CD8-positive, alpha-beta memory T cell (primary cell): ENCODE data around the gene PASK. TPM values are rescaled to one million over a fixed set of nuclear protein-coding genes. Genes with fewer than 3 reads are reported as not detected.

ENCODE experiments used
- CTCF ChIA-PET: fragments of 350-600 bp; sonication (Branson Sonifier 250); formaldehyde crosslinking; loops from one replicate; lab custom pipeline; 2021; ENCODE audit warnings: antibody characterized with exemption; lab: Charles Lee
- POLR2A ChIA-PET: fragments of 350-600 bp; sonication (Branson Sonifier 250); formaldehyde crosslinking; loops from one replicate; lab custom pipeline; 2021; ENCODE audit warnings: antibody characterized with exemption; lab: Charles Lee
- DNase-seq, 5 donors: peaks; one replicate each; pipeline versions ENCODE4 v3.0.0 to v3.0.0-alpha.2; 2020 to 2022; ENCODE audit warnings: mixed read lengths in 1 of 5
- H3K27ac ChIP-seq: one replicate; pipeline ENCODE4 v1.7.0; 2013; ENCODE audit warnings: low read depth, mild to moderate bottlenecking, low read length, moderate library complexity
- H3K27me3 ChIP-seq: 2 replicates; pipeline ENCODE4 v1.7.0; 2013; ENCODE audit warnings: low read length, mild to moderate bottlenecking; ENCODE audit not compliant: insufficient read depth, poor library complexity, severe bottlenecking
- H3K36me3 ChIP-seq: 2 replicates; pipeline ENCODE4 v1.7.0; 2013; ENCODE audit warnings: mild to moderate bottlenecking, low read length, moderate library complexity; ENCODE audit not compliant: insufficient read depth
- H3K4me1 ChIP-seq: 2 replicates; pipeline ENCODE4 v1.7.0; 2013; ENCODE audit warnings: mild to moderate bottlenecking, low read length, moderate library complexity; ENCODE audit not compliant: insufficient read depth
- H3K4me3 ChIP-seq: 2 replicates; pipeline ENCODE4 v1.7.0; 2013; ENCODE audit warnings: mild to moderate bottlenecking, low read length
- H3K9me3 ChIP-seq: 2 replicates; pipeline ENCODE4 v1.7.0; 2013; ENCODE audit warnings: mild to moderate bottlenecking, low read length
- H3K27ac Mint-ChIP-seq, 8 donors: one replicate each; pipeline ENCODE4 v1.8.0; 2020 to 2021; ENCODE audit warnings: mixed read lengths in 8 of 8, mild to moderate bottlenecking in 6 of 8, inconsistent platforms in 3 of 8, moderate library complexity in 3 of 8
- H3K27me3 Mint-ChIP-seq, 2 donors: one replicate each; pipeline ENCODE4 v1.8.0; 2020 to 2021; ENCODE audit warnings: mixed read lengths in 2 of 2, mild to moderate bottlenecking in 1 of 2, moderate library complexity in 1 of 2
- H3K36me3 Mint-ChIP-seq, 3 donors: one replicate each; pipeline ENCODE4 v1.8.0; 2020 to 2021; ENCODE audit warnings: mixed read lengths in 3 of 3, inconsistent platforms in 1 of 3, mild to moderate bottlenecking in 1 of 3
- H3K4me1 Mint-ChIP-seq, 3 donors: one replicate each; pipeline ENCODE4 v1.8.0; 2020 to 2021; ENCODE audit warnings: mixed read lengths in 3 of 3, inconsistent platforms in 1 of 3, mild to moderate bottlenecking in 1 of 3
- H3K4me3 Mint-ChIP-seq, 7 donors: one replicate each; pipeline ENCODE4 v1.8.0; 2020 to 2021; ENCODE audit warnings: mixed read lengths in 7 of 7, mild to moderate bottlenecking in 6 of 7, moderate library complexity in 4 of 7, inconsistent platforms in 2 of 7
- H3K9me3 Mint-ChIP-seq, 5 donors: one replicate each; pipeline ENCODE4 v1.8.0; 2020 to 2022; ENCODE audit warnings: mixed read lengths in 5 of 5, mild to moderate bottlenecking in 3 of 5, moderate library complexity in 2 of 5, inconsistent platforms in 1 of 5
- polyA plus RNA-seq: library from polyadenylated mRNA; unstranded; fragments of 300-500 nt; fragmentation: Illumina TruSeq; gene quantifications from one replicate; pipeline ENCODE4 v1.2.3, GENCODE V29; 2021
- total RNA-seq, 2 experiments: library from RNA; stranded (reverse); gene quantifications; one replicate each; pipeline ENCODE4 v1.2.3, GENCODE V29; 2021

Gene PASK
- total and polyA plus RNA-seq, 3 experiments from 2014 or later = 32.8 to 93.8 (median 92.8) TPM

DNA sequence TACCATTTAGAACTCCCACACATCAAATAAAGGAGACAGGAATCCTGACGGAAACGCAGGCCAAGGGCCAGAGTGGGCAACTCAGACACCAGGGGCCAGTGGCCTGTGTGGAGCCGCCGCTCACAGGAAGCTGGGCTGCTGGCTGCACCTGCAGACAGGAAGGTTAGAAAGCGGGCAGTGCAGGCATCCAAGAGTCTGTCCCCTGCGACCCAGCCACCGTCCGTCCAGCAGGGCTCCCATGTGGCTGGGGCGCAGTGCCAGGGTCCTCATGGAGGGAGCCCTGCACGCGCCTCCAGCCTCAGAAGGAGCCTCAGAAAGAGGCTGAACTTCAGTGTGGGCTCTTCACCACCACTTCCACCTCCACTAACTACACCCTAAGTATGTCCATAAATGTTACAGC, 36.7 kb upstream of the PASK start:
- Mint-ChIP-seq H3K27ac (peak overlapping the region in 1 of 8 donors; percentile 73), H3K4me1 (no peaks in the 10 kb centered on the region), H3K9me3 (no peaks in the 10 kb centered on the region), H3K36me3 (peaks cover 0 to 25% (median 4%) of the 10 kb centered on the region in 3 donors), H3K4me3 (no peak overlapping the region), H3K27me3 (no peaks in the 10 kb centered on the region)
- no peaks in the 10 kb centered on the region for H3K4me1 ChIP-seq
- POLR2A ChIA-PET = no interaction called here
- no peak for DNase-seq
- no peak overlapping the region for H3K4me3 ChIP-seq
- H3K9me3 ChIP-seq = no peaks in the 10 kb centered on the region
- no peaks in the 10 kb centered on the region for H3K36me3 ChIP-seq
- H3K27ac ChIP-seq = no peak overlapping the region
- CTCF ChIA-PET = interaction anchor here (1.1 kb wide), 1 partner anchor 23 kb away, joined by 3 read pairs; no protein-coding TSS in a partner anchor
- H3K27me3 ChIP-seq = no peaks in the 10 kb centered on the region

DNA sequence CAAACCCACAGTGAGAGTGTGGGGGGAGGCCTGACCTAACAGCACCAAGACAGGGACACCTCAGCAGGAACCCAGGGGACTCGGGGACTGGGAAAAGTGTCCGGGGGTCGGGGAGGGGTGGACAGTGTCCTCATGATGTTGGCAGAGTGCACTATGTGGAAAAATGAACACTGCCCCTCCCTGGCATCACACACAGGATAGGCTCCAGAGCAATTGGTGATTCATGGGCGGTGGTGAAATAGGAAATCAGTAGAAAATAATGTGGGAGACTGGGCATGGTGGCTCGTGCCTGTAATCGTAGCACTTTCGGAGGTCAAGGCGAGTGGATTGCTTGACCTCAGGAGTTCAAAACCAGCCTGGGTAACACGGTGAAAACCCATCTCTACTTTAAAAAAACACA, 35.6 kb upstream of the PASK start:
- H3K4me3 ChIP-seq = no peak overlapping the region
- DNase-seq = no peak
- ChIA-PET CTCF (no interaction called here), POLR2A (no interaction called here)
- H3K9me3 ChIP-seq = no peaks in the 10 kb centered on the region
- Mint-ChIP-seq H3K27me3 (no peaks in the 10 kb centered on the region), H3K9me3 (no peaks in the 10 kb centered on the region), H3K27ac (no peak overlapping the region), H3K4me1 (no peaks in the 10 kb centered on the region), H3K36me3 (peaks cover 0 to 33% (median 5%) of the 10 kb centered on the region in 3 donors), H3K4me3 (no peak overlapping the region)
- no peaks in the 10 kb centered on the region for H3K4me1 ChIP-seq
- H3K27me3 ChIP-seq = no peaks in the 10 kb centered on the region
- H3K36me3 ChIP-seq = no peaks in the 10 kb centered on the region
- H3K27ac ChIP-seq = no peak overlapping the region

DNA sequence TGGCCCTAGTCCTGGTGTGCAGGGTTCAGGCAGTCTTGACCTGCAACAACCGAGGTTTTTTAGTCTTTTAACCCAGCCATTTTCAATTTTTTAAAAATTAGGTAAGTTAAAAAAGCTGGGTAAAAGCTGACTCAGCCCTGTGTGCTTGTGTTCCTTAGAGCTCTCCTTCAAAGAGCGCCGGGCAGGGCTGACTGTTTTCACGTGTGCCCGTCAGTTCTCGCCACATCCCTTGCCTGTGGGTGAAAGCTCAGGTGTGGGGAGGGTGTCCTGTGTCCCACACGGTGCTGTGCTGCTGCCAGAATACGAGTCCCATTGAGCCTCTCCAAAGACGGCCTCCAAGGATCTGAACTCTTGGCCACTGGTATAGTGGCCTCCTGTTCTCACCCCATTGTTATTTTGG, 33.9 kb upstream of the PASK start:
- H3K4me1 Mint-ChIP-seq = no peaks in the 10 kb centered on the region
- Histone ChIP-seq H3K4me1 (no peaks in the 10 kb centered on the region), H3K9me3 (no peaks in the 10 kb centered on the region), H3K4me3 (no peak overlapping the region), H3K27me3 (no peaks in the 10 kb centered on the region), H3K27ac (no peak overlapping the region), H3K36me3 (no peaks in the 10 kb centered on the region)
- no peak for DNase-seq
- H3K27me3 Mint-ChIP-seq = no peaks in the 10 kb centered on the region
- ChIA-PET POLR2A (no interaction called here), CTCF (no interaction called here)
- H3K9me3 Mint-ChIP-seq = no peaks in the 10 kb centered on the region
- peaks cover 7 to 47% (median 8%) of the 10 kb centered on the region in 3 donors for H3K36me3 Mint-ChIP-seq
- no peak overlapping the region for H3K27ac Mint-ChIP-seq
- no peak overlapping the region for H3K4me3 Mint-ChIP-seq

DNA sequence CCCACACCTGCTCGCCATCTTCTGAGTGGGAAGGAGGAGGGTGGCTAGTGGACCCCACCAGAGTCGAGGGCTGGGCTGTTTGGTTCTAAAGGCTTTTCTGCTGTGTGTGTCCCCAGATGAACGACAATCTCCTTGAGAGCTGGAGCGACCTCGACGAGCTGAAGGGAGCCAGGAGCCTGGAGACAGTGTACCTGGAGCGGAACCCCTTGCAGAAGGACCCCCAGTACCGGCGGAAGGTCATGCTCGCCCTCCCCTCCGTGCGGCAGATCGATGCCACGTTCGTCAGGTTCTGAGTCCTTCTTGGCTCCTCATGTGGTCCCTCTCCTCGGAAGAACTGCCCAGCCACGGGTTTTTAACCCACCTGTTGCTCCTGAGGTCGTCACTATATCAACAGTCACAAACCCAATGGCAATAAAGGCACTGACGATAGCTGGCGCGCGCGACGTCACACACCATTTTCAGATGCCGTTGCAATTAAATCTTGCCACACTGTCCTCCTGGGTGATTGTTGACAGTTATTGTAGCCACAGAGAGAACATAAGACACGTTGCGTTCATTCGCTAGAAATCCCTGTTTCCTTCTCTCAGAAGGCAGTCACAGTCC, 33.4 kb upstream of the PASK start:
- peaks cover 7 to 51% (median 8%) of the 10 kb centered on the region in 3 donors for H3K36me3 Mint-ChIP-seq
- CTCF ChIA-PET = no interaction called here

DNA sequence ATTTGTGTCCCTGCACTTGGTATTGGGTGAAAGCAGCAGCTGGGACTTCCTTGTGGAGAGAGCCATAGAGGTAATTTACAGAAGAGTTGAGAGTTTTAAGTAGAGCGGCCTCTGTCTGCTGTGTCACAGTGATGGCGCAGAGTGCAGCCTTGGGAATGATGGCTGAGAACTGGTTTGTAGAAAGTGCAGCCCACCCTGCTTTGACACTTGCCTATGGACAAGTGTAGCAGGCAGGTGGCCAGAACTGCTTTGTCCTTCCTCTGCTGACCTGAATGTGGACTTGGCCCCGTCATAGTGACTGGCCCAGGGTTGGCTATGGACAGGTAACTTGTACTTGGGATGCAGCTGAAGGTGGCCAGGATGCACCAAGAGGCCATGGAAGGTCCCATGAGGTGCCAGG, 32.9 kb upstream of the PASK start:
- DNase-seq = no peak
- H3K36me3 Mint-ChIP-seq = peaks cover 7 to 56% (median 11%) of the 10 kb centered on the region in 3 donors

More for the DNA sequence above, 33.4 kb upstream of the PASK start:
- Histone ChIP-seq H3K27me3 (no peaks in the 10 kb centered on the region), H3K27ac (no peak overlapping the region), H3K4me3 (no peak overlapping the region), H3K36me3 (no peaks in the 10 kb centered on the region), H3K4me1 (no peaks in the 10 kb centered on the region), H3K9me3 (no peaks in the 10 kb centered on the region)
- POLR2A ChIA-PET = no interaction called here
- peak overlapping the region in 1 of 8 donors; percentile 41 for H3K27ac Mint-ChIP-seq
- no peak overlapping the region for H3K4me3 Mint-ChIP-seq
- H3K27me3 Mint-ChIP-seq = no peaks in the 10 kb centered on the region
- H3K4me1 Mint-ChIP-seq = no peaks in the 10 kb centered on the region
- no peaks in the 10 kb centered on the region for H3K9me3 Mint-ChIP-seq
- no peak for DNase-seq

DNA sequence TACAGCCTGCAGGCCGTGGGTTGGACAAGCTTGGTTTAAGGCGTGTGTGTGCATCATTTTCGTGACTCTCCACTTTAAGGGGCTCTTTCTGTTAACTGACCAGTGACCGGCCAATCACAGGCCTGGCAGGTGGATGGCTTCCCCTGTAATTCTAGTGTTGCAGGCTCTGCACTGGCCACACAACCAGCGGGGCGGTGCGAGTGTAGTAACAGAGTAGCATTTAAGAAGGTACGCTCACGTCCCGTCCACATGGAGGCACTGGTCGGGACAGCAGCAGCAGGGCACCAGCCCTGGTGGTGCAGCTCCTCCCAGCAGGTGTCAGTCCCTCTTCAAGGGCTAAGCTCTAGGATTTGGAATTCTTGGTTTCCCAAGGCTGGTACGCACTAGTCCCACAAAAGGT, 31.2 kb upstream of the PASK start:
- H3K27me3 ChIP-seq = no peaks in the 10 kb centered on the region
- no peak overlapping the region for H3K4me3 ChIP-seq
- no peaks in the 10 kb centered on the region for H3K36me3 ChIP-seq
- H3K27me3 Mint-ChIP-seq = no peaks in the 10 kb centered on the region
- H3K27ac ChIP-seq = no peak overlapping the region
- no peak overlapping the region for H3K27ac Mint-ChIP-seq
- H3K4me1 ChIP-seq = no peaks in the 10 kb centered on the region
- ChIA-PET CTCF (no interaction called here), POLR2A (no interaction called here)
- no peaks in the 10 kb centered on the region for H3K9me3 Mint-ChIP-seq
- H3K9me3 ChIP-seq = no peaks in the 10 kb centered on the region
- no peak overlapping the region for H3K4me3 Mint-ChIP-seq
- no peak for DNase-seq
- no peaks in the 10 kb centered on the region for H3K4me1 Mint-ChIP-seq
- H3K36me3 Mint-ChIP-seq = peaks cover 7 to 68% (median 13%) of the 10 kb centered on the region in 3 donors

More for the DNA sequence above, 32.9 kb upstream of the PASK start:
- H3K27ac Mint-ChIP-seq = peak overlapping the region in 1 of 8 donors; percentile 92
- H3K27me3 ChIP-seq = no peaks in the 10 kb centered on the region
- H3K27me3 Mint-ChIP-seq = no peaks in the 10 kb centered on the region
- ChIA-PET POLR2A (no interaction called here), CTCF (no interaction called here)
- no peaks in the 10 kb centered on the region for H3K9me3 Mint-ChIP-seq
- no peak overlapping the region for H3K4me3 ChIP-seq
- H3K36me3 ChIP-seq = no peaks in the 10 kb centered on the region
- no peaks in the 10 kb centered on the region for H3K4me1 ChIP-seq
- H3K4me1 Mint-ChIP-seq = no peaks in the 10 kb centered on the region
- no peak overlapping the region for H3K27ac ChIP-seq
- H3K9me3 ChIP-seq = no peaks in the 10 kb centered on the region
- no peak overlapping the region for H3K4me3 Mint-ChIP-seq

DNA sequence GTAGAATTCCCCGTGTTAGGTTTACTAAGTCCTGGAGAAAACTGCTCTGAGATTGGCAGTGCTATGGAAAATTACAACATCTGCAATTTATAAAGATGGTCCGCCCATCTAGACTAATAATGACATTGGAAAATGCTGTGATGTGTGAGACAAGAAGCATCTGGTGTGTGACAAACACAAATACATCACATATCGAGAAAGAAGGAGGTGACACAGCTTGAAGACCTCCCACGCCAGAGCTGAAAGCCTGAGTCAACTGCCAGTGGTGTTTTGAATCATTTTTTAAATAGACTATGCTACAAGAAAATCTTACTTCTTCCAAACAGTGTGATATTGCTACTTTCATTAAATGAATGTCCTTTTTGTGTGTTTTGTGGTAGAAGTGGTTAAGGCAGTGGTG, 30.6 kb upstream of the PASK start:
- no peak overlapping the region for H3K4me3 Mint-ChIP-seq

DNA sequence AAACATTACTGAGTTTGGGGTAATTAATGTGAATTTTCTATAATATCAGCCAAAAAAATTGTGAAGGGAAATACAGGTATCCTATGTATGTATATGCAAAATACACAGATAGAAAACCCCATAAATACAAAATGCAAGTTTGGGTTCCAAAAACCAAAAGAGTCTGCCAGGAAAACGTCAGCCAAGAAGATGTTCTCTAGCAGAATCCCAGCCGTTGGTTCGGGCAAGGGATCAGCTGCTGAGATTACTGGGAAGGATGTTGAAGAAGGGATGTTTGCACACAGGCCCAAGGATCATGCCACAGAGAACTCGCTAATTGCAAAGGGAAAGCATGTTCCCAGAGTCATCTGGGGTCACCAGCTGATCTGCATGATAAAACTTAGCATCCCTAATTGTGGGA, 29.7 kb upstream of the PASK start:
- DNase-seq = no peak
- Histone ChIP-seq H3K4me1 (no peaks in the 10 kb centered on the region), H3K4me3 (no peak overlapping the region), H3K36me3 (no peaks in the 10 kb centered on the region), H3K9me3 (no peaks in the 10 kb centered on the region), H3K27ac (no peak overlapping the region), H3K27me3 (no peaks in the 10 kb centered on the region)
- peaks cover 0 to 6% (median 0%) of the 10 kb centered on the region in 3 donors for H3K4me1 Mint-ChIP-seq
- H3K27me3 Mint-ChIP-seq = no peaks in the 10 kb centered on the region
- peaks cover 8 to 80% (median 18%) of the 10 kb centered on the region in 3 donors for H3K36me3 Mint-ChIP-seq
- peak overlapping the region in 1 of 8 donors; percentile 23 for H3K27ac Mint-ChIP-seq
- ChIA-PET CTCF (no interaction called here), POLR2A (no interaction called here)
- H3K4me3 Mint-ChIP-seq = no peak overlapping the region
- no peaks in the 10 kb centered on the region for H3K9me3 Mint-ChIP-seq

More for the DNA sequence above, 30.6 kb upstream of the PASK start:
- Mint-ChIP-seq H3K9me3 (no peaks in the 10 kb centered on the region), H3K36me3 (peaks cover 7 to 74% (median 18%) of the 10 kb centered on the region in 3 donors), H3K4me1 (peaks cover 0 to 5% (median 0%) of the 10 kb centered on the region in 3 donors), H3K27me3 (no peaks in the 10 kb centered on the region), H3K27ac (peak overlapping the region in 2 of 8 donors; percentile 43 to 69)
- H3K36me3 ChIP-seq = no peaks in the 10 kb centered on the region
- no peaks in the 10 kb centered on the region for H3K27me3 ChIP-seq
- no peak overlapping the region for H3K27ac ChIP-seq
- no peaks in the 10 kb centered on the region for H3K9me3 ChIP-seq
- H3K4me3 ChIP-seq = no peak overlapping the region
- no peak for DNase-seq
- no peaks in the 10 kb centered on the region for H3K4me1 ChIP-seq
- POLR2A ChIA-PET = no interaction called here
- CTCF ChIA-PET = no interaction called here
